Stimulated activated effector memory CD8-positive, alpha-beta T cell treated with anti-CD3 and anti-CD28 coated beads, Interleukin-12 subunit alpha, Interleukin-12 subunit beta, amount 100 ng/mL, for 72 hours (primary cell): ENCODE results near the gene IGSF21.
"Not testable (repeated sequence)": the region's sequence is repeated elsewhere in the genome, so short reads cannot be mapped to it uniquely, and the experiment has no call there.

Source experiments
- ATAC-seq: fragments of 150-1000 bp; cut with Tn5 transposase; 2 replicates; pipeline ENCODE4 v1.10.0; 2021
- DNase-seq, 2 donors: peaks; one replicate each; pipeline ENCODE4 v3.0.0; 2021 to 2022; ENCODE audit warnings: low spot score in 2 of 2
- H3K27ac Mint-ChIP-seq: one replicate; pipeline ENCODE4 v1.8.0; 2022; ENCODE audit warnings: mild to moderate bottlenecking, mixed read lengths
- H3K36me3 Mint-ChIP-seq: one replicate; pipeline ENCODE4 v1.8.0; 2022; ENCODE audit warnings: mild to moderate bottlenecking, mixed read lengths
- H3K4me1 Mint-ChIP-seq: one replicate; pipeline ENCODE4 v1.8.0; 2022; ENCODE audit warnings: mixed read lengths
- H3K4me3 Mint-ChIP-seq: one replicate; pipeline ENCODE4 v1.8.0; 2022; ENCODE audit warnings: mild to moderate bottlenecking, mixed read lengths
- H3K9me3 Mint-ChIP-seq: one replicate; pipeline ENCODE4 v1.8.0; 2022; ENCODE audit warnings: mixed read lengths

The IGSF21 gene

DNA sequence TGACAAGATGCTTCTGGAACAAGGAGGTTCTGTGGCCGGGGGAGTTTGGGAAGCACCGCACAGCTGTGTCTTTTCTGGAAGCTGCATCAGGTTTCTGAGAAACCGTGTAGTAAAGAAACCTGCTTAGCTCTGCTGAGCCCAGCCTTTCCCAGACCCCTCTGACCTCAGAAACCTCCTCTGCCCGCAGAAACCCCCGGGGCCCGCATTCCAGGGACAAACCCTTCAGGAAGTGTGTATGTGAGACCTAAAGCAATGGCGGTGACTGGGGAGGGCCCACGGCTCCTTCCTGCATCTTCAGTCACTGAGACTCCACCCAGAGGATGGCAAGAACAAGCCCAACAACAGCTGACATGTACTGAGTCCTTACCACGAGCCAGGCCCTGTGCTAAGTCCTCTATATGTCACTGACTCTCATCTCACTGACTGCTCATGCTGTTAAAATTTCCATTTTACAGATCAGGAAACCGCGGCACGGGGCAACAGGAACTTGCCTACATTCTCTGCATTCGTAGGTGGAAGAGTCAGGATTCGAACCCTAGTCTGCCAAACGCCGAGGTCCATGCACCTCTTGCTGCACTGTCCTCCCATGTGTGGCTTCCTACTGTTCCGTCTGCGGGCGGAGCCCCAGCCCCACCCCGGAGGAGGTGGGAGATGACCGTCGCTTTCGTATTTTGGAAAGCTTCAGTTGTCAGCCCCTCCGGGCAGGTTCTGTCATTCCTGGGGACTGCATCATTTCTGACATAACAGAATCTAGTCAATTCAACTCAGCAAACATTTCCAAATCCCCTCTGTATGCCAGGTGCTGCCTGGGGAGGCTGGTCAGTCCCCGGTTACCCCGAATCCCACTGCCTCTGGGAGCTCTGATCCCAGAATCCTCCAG lies 299.8 kb downstream of the IGSF21 start:
- H3K4me1 Mint-ChIP-seq = no peaks in the 10 kb centered on the region
- DNase-seq = no peak
- no peak overlapping the region for H3K27ac Mint-ChIP-seq
- H3K4me3 Mint-ChIP-seq = no peak overlapping the region
- ATAC-seq = no peak
- H3K36me3 Mint-ChIP-seq = no peaks in the 10 kb centered on the region
- H3K9me3 Mint-ChIP-seq = peaks cover 6% of the 10 kb centered on the region

DNA sequence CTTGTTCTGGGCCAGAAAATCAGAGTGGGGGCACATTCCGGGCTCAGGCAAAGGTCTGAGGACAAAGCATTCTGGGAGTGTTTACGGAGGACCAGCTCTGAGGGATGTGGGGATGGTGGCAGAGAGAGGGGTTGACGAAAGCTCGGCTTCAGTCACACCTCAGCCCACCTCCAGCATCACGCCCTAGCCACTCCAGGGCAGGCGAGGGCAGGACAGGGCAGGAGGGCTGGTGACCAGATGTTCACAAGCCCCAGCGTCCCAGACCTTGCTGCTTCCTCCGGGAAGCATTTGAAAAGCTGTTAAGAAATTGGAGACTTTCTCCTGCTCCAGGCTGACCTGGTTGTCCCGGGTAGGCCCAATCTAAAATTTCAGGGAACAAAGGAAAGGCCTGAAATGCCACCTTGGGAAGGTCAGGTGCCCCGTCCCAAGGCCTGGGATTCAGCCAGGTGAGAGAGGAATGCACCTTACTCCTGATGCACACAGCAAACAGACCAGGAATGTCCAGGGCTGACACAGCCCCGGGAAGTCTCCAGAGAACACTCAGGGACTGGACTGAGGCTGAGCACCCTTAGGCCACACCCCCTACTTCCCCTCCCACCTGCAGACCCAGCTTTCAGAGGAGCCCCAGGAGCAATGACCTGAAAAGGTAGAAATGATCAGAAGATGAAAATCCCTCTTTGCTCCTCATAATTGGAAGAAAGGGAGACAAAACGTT lies 301.2 kb downstream of the IGSF21 start:
- Mint-ChIP-seq H3K9me3 (peaks cover 6% of the 10 kb centered on the region), H3K27ac (no peak overlapping the region), H3K4me1 (no peaks in the 10 kb centered on the region), H3K36me3 (no peaks in the 10 kb centered on the region), H3K4me3 (no peak overlapping the region)
- DNase-seq (no peak), ATAC-seq (no peak)

DNA sequence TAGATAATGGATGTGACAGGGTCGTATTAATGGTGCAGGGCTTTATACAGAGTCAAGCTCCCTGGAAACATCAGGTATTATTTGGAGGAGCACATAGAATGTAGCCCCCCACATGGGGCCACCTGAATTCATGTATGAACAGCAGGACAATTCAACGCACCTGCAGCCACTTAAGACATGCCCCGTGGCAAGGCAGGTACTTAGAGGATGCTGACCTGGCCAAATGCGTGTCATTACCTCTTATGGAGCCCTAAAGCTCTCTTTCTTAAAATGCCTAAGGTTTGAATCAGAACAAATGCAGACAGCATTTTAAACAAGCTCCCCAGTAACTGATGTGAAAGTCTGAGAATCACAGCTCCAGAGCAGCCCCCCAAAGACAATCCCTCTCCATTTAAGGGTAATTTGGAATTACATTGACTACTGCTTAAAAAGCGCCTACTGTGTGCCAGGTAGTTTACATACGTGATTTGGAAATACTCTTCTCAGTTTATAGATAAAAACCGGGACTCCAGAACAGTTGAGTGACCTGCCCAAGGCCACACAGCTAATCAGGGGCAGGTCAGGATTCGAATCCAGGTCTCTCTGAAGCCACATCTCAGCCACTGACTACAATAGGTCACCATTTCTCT lies 302.1 kb downstream of the IGSF21 start:
- H3K27ac Mint-ChIP-seq = no peak overlapping the region
- no peaks in the 10 kb centered on the region for H3K36me3 Mint-ChIP-seq
- DNase-seq = no peak
- H3K4me3 Mint-ChIP-seq = no peak overlapping the region
- no peaks in the 10 kb centered on the region for H3K4me1 Mint-ChIP-seq
- ATAC-seq = no peak
- H3K9me3 Mint-ChIP-seq = peaks cover 6% of the 10 kb centered on the region

DNA sequence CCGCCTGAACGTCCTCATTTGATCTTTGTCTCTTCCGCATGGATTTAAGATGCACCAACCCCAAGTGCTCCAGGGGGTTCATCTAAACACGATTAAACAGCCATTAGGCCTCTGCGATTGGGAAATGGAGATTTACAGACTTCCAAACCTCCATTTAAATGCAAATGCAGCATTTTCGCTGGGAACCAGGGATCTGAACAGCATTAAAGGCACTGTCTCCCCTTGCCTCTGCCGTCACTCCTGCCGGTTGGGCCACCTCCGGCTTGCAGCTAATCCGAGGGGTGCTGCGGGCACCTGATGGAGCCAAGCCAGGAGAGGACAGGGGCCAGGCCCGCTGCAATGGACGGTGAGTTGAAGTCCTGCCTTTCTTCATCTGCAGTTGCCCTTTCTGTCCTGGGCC lies 302.8 kb downstream of the IGSF21 start:
- DNase-seq (no peak), ATAC-seq (no peak)
- H3K36me3 Mint-ChIP-seq = no peaks in the 10 kb centered on the region
- no peak overlapping the region for H3K4me3 Mint-ChIP-seq
- H3K27ac Mint-ChIP-seq = no peak overlapping the region
- peaks cover 9% of the 10 kb centered on the region for H3K9me3 Mint-ChIP-seq
- H3K4me1 Mint-ChIP-seq = no peaks in the 10 kb centered on the region

DNA sequence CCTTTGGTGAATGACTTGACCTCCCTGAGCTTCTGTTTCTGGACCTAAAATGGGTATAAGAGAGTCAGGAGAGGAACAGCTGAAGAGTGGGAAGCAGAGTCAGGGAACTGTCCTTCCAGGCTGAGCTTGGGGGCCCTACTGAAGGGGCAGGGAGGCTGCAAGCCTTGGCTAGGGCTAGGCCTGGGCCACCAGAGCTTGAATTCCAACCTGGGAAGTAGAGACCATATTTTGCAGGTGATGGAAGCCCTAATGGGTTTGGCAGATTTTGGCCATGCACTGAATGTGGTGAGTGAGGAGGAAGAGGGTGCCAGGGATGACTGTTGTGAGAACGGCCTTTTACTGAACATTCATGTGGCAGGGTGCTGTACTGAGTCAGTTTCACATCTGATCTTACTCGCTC lies 303.7 kb downstream of the IGSF21 start:
- DNase-seq = no peak
- no peak overlapping the region for H3K27ac Mint-ChIP-seq

DNA sequence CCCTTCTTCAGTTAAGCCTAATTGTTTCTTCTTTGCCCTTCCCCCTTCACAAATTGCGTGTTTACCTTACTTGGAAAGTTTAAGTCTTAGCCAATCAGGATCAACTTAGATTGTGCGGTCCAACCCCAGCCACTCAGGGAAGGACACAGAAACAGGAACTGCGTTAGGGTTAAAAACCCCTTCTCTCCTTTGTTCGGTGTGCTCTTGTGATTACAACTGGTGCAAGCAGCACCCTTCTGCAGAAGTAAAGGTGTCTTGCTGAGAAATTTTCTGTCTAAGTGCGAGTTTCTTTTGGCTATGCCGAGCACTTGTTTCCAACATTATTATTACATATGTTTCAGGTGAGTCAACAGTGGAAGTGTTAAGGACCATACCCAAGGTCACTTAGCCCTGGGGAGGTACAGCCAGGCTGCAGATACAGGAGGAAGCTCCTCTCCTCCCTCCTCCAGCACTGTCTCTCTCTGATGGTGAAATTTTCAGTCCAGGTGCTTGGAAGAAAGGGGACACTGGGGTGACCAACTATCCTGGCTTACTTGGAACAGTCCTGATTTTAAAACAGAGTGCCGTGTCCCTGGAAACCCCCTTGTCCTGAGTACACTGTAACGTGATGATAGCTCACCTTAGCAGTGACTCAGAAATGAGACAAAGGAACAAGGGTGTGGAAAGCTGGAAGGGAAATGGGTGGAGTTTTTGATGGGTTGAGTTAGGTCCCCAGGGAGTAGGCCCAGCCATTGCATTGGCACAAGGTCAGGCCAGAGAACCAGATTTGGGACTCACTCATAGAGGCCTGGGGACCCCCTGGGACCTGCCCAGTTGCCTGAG lies 304.4 kb downstream of the IGSF21 start:
- Mint-ChIP-seq H3K4me1 (no peaks in the 10 kb centered on the region), H3K36me3 (no peaks in the 10 kb centered on the region), H3K27ac (no peak overlapping the region), H3K4me3 (no peak overlapping the region), H3K9me3 (peaks cover 9% of the 10 kb centered on the region)
- DNase-seq (no peak), ATAC-seq (no peak)

More for the DNA sequence above, 303.7 kb downstream of the IGSF21 start:
- H3K4me1 Mint-ChIP-seq = no peaks in the 10 kb centered on the region
- peaks cover 9% of the 10 kb centered on the region for H3K9me3 Mint-ChIP-seq
- no peak for ATAC-seq
- H3K36me3 Mint-ChIP-seq = no peaks in the 10 kb centered on the region
- H3K4me3 Mint-ChIP-seq = no peak overlapping the region

DNA sequence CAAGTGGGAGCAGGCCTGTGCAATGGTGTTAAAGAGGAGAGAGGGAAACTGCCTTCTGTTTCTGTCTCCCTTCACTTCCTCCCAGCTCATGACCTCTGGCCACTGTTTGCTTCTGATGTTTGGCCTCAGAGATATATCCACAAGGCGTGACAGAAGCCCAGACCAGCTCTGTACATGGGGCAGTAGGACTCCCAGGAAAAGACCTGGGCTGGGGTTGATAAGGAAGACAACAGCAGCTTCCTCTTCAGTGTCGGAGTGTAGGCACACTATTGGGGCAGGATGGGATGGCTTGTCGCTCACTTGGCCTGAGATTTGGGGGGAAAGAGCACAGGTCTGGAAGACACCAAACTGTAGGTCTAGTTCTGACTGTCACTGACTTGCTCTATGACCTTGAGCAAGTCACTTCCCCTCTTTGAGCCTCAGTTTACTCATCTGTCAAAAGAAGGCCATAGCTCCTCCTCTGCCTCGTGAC lies 305.3 kb downstream of the IGSF21 start:
- Mint-ChIP-seq H3K27ac (no peak overlapping the region), H3K9me3 (peaks cover 9% of the 10 kb centered on the region), H3K4me3 (no peak overlapping the region), H3K4me1 (no peaks in the 10 kb centered on the region), H3K36me3 (no peaks in the 10 kb centered on the region)
- ATAC-seq (no peak), DNase-seq (no peak)

DNA sequence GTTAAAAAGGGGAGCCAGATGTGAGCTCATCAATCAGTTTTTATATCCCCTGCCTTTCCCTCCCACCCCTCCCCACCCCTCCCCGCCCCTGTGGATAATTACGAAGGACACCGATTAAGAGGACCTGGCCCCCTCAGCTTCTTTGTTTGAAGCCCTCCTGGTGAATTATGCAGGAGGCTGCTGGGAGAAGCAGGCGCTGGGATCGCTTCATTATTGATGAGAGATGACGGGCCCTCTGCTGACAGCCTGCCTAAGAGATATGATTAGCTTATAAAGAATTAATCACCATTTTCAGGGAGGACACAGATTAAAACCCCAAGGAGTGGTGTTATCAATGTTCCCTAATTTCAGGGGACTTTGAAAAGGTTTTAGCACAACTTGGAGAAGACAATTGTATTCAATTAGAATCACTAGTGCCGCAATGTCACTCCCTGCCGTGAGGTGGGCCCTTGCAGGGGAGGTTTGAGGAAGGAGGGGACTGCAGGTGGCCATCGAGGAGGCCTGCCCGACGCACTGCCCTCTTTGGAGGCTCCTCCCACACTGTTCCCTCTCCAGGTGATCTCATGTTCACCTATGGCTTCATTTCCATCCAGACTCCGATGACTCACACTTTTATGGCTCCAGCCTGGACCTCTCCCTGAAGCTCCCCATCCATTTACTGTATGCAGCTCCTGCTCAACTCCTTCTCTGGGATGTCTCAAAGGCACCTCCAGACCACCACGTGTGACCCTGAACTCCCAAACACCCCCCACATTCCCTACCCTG lies 306.1 kb downstream of the IGSF21 start:
- no peak overlapping the region for H3K27ac Mint-ChIP-seq
- no peaks in the 10 kb centered on the region for H3K36me3 Mint-ChIP-seq
- DNase-seq = no peak
- no peak overlapping the region for H3K4me3 Mint-ChIP-seq
- no peaks in the 10 kb centered on the region for H3K4me1 Mint-ChIP-seq
- H3K9me3 Mint-ChIP-seq = peaks cover 9% of the 10 kb centered on the region
- no peak for ATAC-seq

DNA sequence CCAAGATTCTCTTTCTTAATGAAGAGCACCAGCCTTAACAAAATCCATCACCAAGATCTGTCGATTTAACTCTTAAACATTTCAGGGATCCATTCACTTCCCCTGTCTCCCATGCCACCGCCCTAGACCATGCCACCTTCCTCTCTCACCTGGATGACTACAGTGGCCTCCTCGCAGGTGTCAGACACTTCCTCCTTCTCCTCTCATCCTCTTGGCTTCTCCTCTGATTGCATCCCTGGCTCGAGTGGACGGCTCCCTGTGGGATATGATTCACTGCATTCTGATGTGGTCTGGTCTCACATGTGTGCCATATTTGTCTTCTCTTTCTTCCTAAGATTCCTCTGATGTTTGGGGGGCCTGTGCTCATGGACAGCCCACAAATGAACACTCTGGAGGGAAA lies 306.7 kb downstream of the IGSF21 start:
- Mint-ChIP-seq H3K9me3 (peaks cover 9% of the 10 kb centered on the region), H3K4me1 (no peaks in the 10 kb centered on the region), H3K27ac (no peak overlapping the region), H3K36me3 (no peaks in the 10 kb centered on the region), H3K4me3 (no peak overlapping the region)
- DNase-seq (no peak), ATAC-seq (no peak)

DNA sequence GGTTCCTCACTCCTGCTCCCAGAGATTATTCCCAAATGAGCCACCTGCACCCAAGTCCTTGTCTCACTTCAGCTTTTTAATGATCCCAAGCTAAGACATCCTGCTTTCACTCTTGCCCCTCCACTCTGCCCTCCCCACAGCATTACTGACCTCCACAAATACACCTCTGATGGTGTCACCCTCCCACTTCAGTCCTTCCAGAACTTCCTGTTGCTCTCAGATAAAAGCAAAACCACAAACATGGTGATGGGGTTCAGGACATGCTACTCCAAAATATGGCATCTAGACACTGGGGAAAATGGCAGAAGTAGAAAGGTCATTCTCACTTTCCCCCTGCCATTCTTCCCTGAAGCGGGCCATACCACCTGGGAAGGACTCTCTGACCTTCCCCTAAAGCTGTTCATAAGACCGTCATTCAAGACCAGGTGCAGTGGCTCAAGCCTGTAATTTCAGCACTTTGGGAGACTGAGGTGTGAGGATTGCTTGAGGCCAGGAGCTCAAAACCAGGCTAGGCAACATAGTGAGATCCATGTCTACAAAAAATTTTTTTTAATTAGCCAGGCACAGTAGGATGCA lies 307.4 kb downstream of the IGSF21 start:
- no peaks in the 10 kb centered on the region for H3K4me1 Mint-ChIP-seq
- no peak overlapping the region for H3K27ac Mint-ChIP-seq
- peaks cover 9% of the 10 kb centered on the region for H3K9me3 Mint-ChIP-seq
- ATAC-seq (no peak), DNase-seq (no peak)
- no peaks in the 10 kb centered on the region for H3K36me3 Mint-ChIP-seq
- no peak overlapping the region for H3K4me3 Mint-ChIP-seq

DNA sequence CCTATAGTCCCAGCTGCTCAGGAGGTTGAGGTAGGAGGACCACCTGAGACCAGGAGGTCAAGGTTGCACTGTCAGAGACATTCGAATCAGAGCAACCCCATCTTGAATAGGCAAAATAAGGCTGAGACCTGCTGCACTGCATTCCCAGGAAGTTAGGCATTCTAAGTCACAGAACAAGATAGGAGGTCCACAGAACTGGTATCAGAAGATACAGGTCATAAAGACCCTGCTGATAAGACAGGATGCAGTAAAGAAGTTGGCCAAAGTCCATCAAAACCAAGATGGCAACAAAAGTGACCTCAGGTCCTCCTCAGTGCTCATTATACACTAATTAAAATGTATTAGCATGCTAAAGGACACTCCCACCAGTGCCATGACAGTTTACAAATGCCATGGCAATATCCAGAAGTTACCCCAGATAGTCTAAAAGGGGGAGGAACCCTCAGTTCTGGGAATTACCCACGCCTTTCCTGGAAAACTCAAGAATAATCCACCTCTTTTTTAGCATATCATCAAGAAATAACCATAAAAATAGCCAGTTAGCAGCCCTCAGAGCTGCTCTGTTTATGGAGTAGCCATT lies 307.9 kb downstream of the IGSF21 start:
- Mint-ChIP-seq H3K36me3 (no peaks in the 10 kb centered on the region), H3K27ac (no peak overlapping the region), H3K9me3 (peaks cover 9% of the 10 kb centered on the region), H3K4me3 (no peak overlapping the region), H3K4me1 (no peaks in the 10 kb centered on the region)
- ATAC-seq (no peak), DNase-seq (no peak)

DNA sequence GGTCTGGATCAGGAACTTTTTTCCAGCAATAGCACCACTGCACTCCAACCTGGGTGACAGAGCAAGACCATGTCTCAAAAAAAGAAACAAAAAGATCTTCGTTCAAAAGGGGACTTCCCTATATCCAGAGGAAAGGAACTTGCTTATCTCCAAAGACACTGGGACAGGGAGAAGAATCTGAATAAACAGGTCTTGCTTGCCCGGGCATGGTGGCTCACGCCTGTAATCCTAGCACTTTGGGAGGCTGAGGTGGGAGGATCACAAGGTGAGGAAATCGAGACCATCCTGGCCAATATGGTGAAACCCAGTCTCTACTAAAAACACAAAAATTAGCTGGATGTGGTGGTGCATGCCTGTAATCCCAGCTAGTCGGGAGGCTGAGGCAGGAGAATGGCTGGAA lies 308.5 kb downstream of the IGSF21 start:
- not testable (repeated sequence) for H3K4me3 Mint-ChIP-seq, H3K4me1 Mint-ChIP-seq, ATAC-seq, H3K27ac Mint-ChIP-seq, H3K9me3 Mint-ChIP-seq, DNase-seq, H3K36me3 Mint-ChIP-seq

DNA sequence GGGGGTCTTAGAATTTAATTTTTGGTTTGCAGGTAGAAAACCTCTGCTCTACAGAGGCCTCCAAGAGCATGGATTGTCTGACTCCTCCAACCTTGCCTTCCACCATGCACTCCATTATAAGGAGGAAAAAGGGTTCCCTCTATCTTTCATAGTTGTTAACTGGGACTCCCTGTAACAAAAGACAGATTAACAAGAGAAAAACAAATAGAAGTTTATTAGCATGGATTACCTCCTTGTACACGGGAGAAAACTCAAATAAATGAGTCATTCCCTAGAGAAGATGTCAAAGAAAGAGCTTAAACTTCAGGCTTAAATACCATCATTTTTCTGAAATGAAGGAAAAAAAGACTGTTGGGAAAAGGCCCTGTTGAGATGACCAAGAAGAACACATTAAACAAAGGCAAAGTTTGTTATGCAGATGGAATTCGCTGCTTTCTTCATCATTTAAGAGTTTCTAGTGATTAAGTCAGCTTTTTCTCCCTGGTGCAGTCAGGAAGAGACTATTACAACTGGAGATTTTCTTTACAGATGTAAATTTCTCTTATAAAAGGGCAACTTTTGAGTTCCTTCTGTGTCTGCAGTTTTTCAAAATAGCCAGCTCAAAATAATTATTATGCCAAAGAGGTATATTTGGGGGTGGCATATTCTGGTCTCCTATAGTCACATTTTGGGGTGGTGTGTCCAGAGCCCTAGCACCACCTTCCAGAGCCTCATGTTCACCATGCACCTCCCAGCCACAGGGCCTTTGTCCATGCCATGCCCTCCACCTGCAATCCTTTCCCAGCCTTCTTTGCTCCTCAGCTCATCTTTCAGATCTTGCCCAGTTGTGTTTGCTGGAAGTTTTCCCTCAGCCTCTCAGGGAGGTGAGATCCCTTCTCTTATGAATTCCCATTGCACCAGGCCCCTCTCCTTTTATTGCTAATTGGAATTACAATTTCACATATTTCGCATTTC lies 310.0 kb downstream of the IGSF21 start:
- no peaks in the 10 kb centered on the region for H3K4me1 Mint-ChIP-seq
- no peak overlapping the region for H3K27ac Mint-ChIP-seq
- DNase-seq (no peak), ATAC-seq (no peak)
- H3K9me3 Mint-ChIP-seq = peaks cover 3% of the 10 kb centered on the region
- no peak overlapping the region for H3K4me3 Mint-ChIP-seq
- no peaks in the 10 kb centered on the region for H3K36me3 Mint-ChIP-seq
